K562 (cell line): Measurements from ENCODE around the gene RNU2-63P. TPM values are rescaled to one million over a fixed set of nuclear protein-coding genes. Genes with fewer than 3 reads are reported as not detected.

ENCODE experiments used
- CXXC5 ChIP-seq: fragments of 250-450 bp; sonication (Bioruptor Pico); IDR thresholded peaks from 2 replicates; pipeline ENCODE4 v1.8.0; 2022; ENCODE audit warnings: inconsistent platforms, mild to moderate bottlenecking, moderate library complexity
- EGR1 ChIP-seq: fragments of 450-650 bp; conservative IDR thresholded peaks from 2 replicates; pipeline ENCODE4 v1.6.1; 2017; ENCODE audit warnings: mild to moderate bottlenecking
- KLF16 ChIP-seq: IDR thresholded peaks from 2 replicates; pipeline ENCODE4 v1.6.1; 2016; ENCODE audit warnings: antibody characterized with exemption
- MYC ChIP-seq, 2 experiments: fragments of 250-450 bp in 1 of 2; sonication (Bioruptor Pico) in 1 of 2; IDR thresholded peaks; 2 replicates each; pipeline versions ENCODE4 v1.5.1 to v1.6.1; 2012 to 2021; ENCODE audit warnings: low read depth in 2 of 2, borderline replicate concordance in 1 of 2, improper control_type of control experiment in 1 of 2, low read length in 1 of 2, mild to moderate bottlenecking in 1 of 2, moderate library complexity in 1 of 2
- MYNN ChIP-seq, 2 experiments: sonication (generic); formaldehyde crosslinking in 1 of 2; IDR thresholded peaks; 2 replicates each; pipeline versions ENCODE4 v1.5.0 to v1.6.1; 2016 to 2020; ENCODE audit warnings: antibody characterized with exemption in 1 of 2, missing genetic modification reagents in 1 of 2
- PTBP1 ChIP-seq: fragments of 200-400 bp; formaldehyde crosslinking; IDR thresholded peaks from 2 replicates; pipeline ENCODE4 v1.6.1; 2017; ENCODE audit warnings: low read depth, low read length
- RBBP5 ChIP-seq: fragments of 200-600 bp; sonication (generic); IDR thresholded peaks from 2 replicates; pipeline ENCODE4 v1.6.1; 2012; ENCODE audit warnings: borderline replicate concordance, mild to moderate bottlenecking, low read length, control low read depth, inconsistent platforms; ENCODE audit not compliant: insufficient read depth, poor library complexity, severe bottlenecking
- ZNF592 ChIP-seq: fragments of 450-650 bp; IDR thresholded peaks from 2 replicates; pipeline ENCODE4 v1.6.1; 2017; ENCODE audit warnings: antibody characterized with exemption, mild to moderate bottlenecking
- polyA plus RNA-seq, 8 experiments: library from polyadenylated mRNA; depleted of rRNA in 4 of 8; stranded (reverse) in 5 of 8; unstranded in 3 of 8; fragments of >200 nt; fragmentation: Nextera tagmentation in 2 of 8; fragmentation: Illumina TruSeq in 1 of 8; extraction: Ambion mirVana in 2 of 8; extraction: Trizol in 1 of 8; gene quantifications; 2 replicates each; pipeline versions ENCODE4 v1.2.1 to v1.2.3, GENCODE V29; 2011 to 2014; ENCODE audit warnings: inconsistent platforms in 1 of 8, missing spikeins in 1 of 8
- total RNA-seq, 7 experiments: library from RNA; depleted of rRNA in 6 of 7; stranded (reverse); fragments of >200 nt in 6 of 7; fragmentation: Illumina TruSeq in 2 of 7; extraction: Trizol in 2 of 7; gene quantifications; 2 replicates each; pipeline versions ENCODE4 v1.2.1 to v1.2.3, GENCODE V29; 2011 to 2021; ENCODE audit warnings: low replicate concordance in 1 of 7
- TF ChIP-seq, protein P1 (sequence below): fragments of 200-800 bp; sonication (Bioruptor generic); IDR thresholded peaks from 2 replicates; pipeline ENCODE4 v1.6.1; 2017; ENCODE audit warnings: missing genetic modification characterization, missing compliant biosample characterization
- TF ChIP-seq, protein P2 (sequence below), 2 experiments: fragments of 450-650 bp in 1 of 2; sonication (generic) in 1 of 2; formaldehyde crosslinking in 1 of 2; IDR thresholded peaks in 1 of 2; conservative IDR thresholded peaks in 1 of 2; 2 replicates each; pipeline versions ENCODE4 v1.6.1 to v1.8.1; 2016 to 2023; ENCODE audit warnings: mild to moderate bottlenecking in 2 of 2, moderate library complexity in 2 of 2, inconsistent platforms in 1 of 2, missing genetic modification reagents in 1 of 2
- TF ChIP-seq, protein P3 (sequence below), 2 experiments: fragments of 450-650 bp; formaldehyde crosslinking in 1 of 2; IDR thresholded peaks; 2 replicates each; pipeline versions ENCODE4 v1.4.0 to v1.6.1; 2014 to 2020; ENCODE audit warnings: mild to moderate bottlenecking in 2 of 2, borderline replicate concordance in 1 of 2, low read depth in 1 of 2

Gene RNU2-63P
- total and polyA plus RNA-seq, 9 of the 15 experiments (the other 6 are each of a cell fraction or from before 2014, with no cell fraction given) = 5.8 to 253 (median 169) TPM; not detected in 4

- TF ChIP-seq ZNF592 (no peak), RBBP5 (no peak), KLF16 (0 out of 2 replicates have a peak, but pooled peaks have one; percentile 45), MYNN (IDR thresholded peaks at IDR 0.05) (no peak), MYNN (CRISPR knock-in tag; IDR thresholded peaks at IDR 0.05) (no peak), EGR1 (no peak), PTBP1 (no peak), MYC (IDR thresholded peaks at IDR 0.05; ENCODE audit: low read depth, low read length) (0 out of 2 replicates have a peak, but pooled peaks have one; percentile 47), MYC (CRISPR knock-in tag; IDR thresholded peaks at IDR 0.05; ENCODE audit: borderline replicate concordance, low read depth) (no peak), CXXC5 (CRISPR knock-in tag) (peak; percentile 60)
- TF ChIP-seq, protein P1, sequence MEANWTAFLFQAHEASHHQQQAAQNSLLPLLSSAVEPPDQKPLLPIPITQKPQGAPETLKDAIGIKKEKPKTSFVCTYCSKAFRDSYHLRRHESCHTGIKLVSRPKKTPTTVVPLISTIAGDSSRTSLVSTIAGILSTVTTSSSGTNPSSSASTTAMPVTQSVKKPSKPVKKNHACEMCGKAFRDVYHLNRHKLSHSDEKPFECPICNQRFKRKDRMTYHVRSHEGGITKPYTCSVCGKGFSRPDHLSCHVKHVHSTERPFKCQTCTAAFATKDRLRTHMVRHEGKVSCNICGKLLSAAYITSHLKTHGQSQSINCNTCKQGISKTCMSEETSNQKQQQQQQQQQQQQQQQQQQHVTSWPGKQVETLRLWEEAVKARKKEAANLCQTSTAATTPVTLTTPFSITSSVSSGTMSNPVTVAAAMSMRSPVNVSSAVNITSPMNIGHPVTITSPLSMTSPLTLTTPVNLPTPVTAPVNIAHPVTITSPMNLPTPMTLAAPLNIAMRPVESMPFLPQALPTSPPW (CRISPR knock-in tag) = peak; percentile 63; the same call in 1 of the 2 replicates
- TF ChIP-seq, protein P2, sequence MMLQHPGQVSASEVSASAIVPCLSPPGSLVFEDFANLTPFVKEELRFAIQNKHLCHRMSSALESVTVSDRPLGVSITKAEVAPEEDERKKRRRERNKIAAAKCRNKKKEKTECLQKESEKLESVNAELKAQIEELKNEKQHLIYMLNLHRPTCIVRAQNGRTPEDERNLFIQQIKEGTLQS (IDR thresholded peaks at IDR 0.05) = no peak
- TF ChIP-seq, protein P2 (CRISPR knock-in tag; conservative IDR thresholded peaks at IDR 0.05) = no peak
- TF ChIP-seq, protein P3, sequence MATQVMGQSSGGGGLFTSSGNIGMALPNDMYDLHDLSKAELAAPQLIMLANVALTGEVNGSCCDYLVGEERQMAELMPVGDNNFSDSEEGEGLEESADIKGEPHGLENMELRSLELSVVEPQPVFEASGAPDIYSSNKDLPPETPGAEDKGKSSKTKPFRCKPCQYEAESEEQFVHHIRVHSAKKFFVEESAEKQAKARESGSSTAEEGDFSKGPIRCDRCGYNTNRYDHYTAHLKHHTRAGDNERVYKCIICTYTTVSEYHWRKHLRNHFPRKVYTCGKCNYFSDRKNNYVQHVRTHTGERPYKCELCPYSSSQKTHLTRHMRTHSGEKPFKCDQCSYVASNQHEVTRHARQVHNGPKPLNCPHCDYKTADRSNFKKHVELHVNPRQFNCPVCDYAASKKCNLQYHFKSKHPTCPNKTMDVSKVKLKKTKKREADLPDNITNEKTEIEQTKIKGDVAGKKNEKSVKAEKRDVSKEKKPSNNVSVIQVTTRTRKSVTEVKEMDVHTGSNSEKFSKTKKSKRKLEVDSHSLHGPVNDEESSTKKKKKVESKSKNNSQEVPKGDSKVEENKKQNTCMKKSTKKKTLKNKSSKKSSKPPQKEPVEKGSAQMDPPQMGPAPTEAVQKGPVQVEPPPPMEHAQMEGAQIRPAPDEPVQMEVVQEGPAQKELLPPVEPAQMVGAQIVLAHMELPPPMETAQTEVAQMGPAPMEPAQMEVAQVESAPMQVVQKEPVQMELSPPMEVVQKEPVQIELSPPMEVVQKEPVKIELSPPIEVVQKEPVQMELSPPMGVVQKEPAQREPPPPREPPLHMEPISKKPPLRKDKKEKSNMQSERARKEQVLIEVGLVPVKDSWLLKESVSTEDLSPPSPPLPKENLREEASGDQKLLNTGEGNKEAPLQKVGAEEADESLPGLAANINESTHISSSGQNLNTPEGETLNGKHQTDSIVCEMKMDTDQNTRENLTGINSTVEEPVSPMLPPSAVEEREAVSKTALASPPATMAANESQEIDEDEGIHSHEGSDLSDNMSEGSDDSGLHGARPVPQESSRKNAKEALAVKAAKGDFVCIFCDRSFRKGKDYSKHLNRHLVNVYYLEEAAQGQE (IDR thresholded peaks at IDR 0.05; ENCODE audit: borderline replicate concordance) = peak; percentile 78
- TF ChIP-seq, protein P3 (CRISPR knock-in tag; IDR thresholded peaks at IDR 0.05; ENCODE audit: low read depth) = no peak
Measured at GRCh38 chr2:87996570-87996969, 19.8 kb downstream of the RNU2-63P start (continued).
